HG02588 (cell line): ENCODE measurements around the gene STK32B.

ENCODE experiments used
- ATAC-seq: cut with Tn5 transposase; IDR thresholded peaks from one replicate; pipeline ENCODE4 v1.9.1; 2021; ENCODE audit warnings: mild to moderate bottlenecking, moderate library complexity; ENCODE audit not compliant: unreplicated experiment

Gene STK32B

GRCh38 chr4:5337731-5338130 is 286.5 kb downstream of the STK32B start:
- ATAC-seq = no peak

- no peak for ATAC-seq
These were observed 287.3 kb downstream of the STK32B start for GRCh38 chr4:5338531-5338930.

- ATAC-seq = no peak
These were observed 289.7 kb downstream of the STK32B start for GRCh38 chr4:5340991-5341451.

- no peak for ATAC-seq
These were observed 290.2 kb downstream of the STK32B start for GRCh38 chr4:5341526-5341925.

- no peak for ATAC-seq
These were observed 304.6 kb downstream of the STK32B start for GRCh38 chr4:5355846-5356245.

- ATAC-seq = no peak
These were observed 306.6 kb downstream of the STK32B start for GRCh38 chr4:5357870-5358269.

GRCh38 chr4:5361968-5362367 is 310.7 kb downstream of the STK32B start:
- ATAC-seq = no peak

GRCh38 chr4:5364406-5364805 is 313.1 kb downstream of the STK32B start:
- no peak for ATAC-seq

- ATAC-seq = no peak
These were observed 314.1 kb downstream of the STK32B start for GRCh38 chr4:5365071-5366008.

- ATAC-seq = no peak
These were observed 314.7 kb downstream of the STK32B start for GRCh38 chr4:5366009-5366386.

GRCh38 chr4:5366421-5366820 is 315.1 kb downstream of the STK32B start:
- no peak for ATAC-seq

- no peak for ATAC-seq
These were observed 317.1 kb downstream of the STK32B start for GRCh38 chr4:5368426-5368825.

GRCh38 chr4:5370286-5370685 is 319.0 kb downstream of the STK32B start:
- ATAC-seq = no peak

GRCh38 chr4:5371415-5372190 is 320.3 kb downstream of the STK32B start:
- no peak for ATAC-seq

GRCh38 chr4:5372198-5372597 is 320.9 kb downstream of the STK32B start:
- ATAC-seq = no peak

- ATAC-seq = no peak
These were observed 322.0 kb downstream of the STK32B start for GRCh38 chr4:5373327-5373726.

- ATAC-seq = no peak
These were observed 323.3 kb downstream of the STK32B start for GRCh38 chr4:5374592-5374991.

GRCh38 chr4:5374994-5375393 is 323.7 kb downstream of the STK32B start:
- ATAC-seq = no peak

- ATAC-seq = no peak
These were observed 324.7 kb downstream of the STK32B start for GRCh38 chr4:5376015-5376414.

- ATAC-seq = no peak
These were observed 326.7 kb downstream of the STK32B start for GRCh38 chr4:5378002-5378401.

GRCh38 chr4:5379895-5380294 is 328.6 kb downstream of the STK32B start:
- ATAC-seq = no peak

- no peak for ATAC-seq
These were observed 330.7 kb downstream of the STK32B start for GRCh38 chr4:5381961-5382441.
